ENCODE data around the gene GRIP2.

GRIP2 gene

DNA sequence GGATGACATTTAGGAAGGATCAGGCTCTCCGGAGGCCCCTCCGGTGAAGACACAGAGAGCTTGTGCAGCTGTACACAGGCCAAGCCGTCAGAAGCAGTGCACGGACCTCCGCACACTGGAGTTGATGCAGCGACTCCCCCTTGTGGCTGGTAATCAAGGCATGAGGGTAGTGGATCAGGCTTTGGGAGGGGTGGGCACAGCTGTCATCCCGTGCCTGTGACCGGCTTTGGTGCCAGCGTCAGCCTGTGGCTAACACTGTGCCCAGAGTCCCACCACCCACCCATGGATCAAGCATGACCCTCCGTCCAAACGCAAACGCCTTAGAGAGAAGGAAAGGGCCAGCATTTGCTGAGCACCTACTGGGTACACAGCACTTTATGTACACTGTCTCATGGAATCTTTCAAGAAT, 8.2 kb upstream of the GRIP2 start:
- TF ChIP-seq, protein P1, sequence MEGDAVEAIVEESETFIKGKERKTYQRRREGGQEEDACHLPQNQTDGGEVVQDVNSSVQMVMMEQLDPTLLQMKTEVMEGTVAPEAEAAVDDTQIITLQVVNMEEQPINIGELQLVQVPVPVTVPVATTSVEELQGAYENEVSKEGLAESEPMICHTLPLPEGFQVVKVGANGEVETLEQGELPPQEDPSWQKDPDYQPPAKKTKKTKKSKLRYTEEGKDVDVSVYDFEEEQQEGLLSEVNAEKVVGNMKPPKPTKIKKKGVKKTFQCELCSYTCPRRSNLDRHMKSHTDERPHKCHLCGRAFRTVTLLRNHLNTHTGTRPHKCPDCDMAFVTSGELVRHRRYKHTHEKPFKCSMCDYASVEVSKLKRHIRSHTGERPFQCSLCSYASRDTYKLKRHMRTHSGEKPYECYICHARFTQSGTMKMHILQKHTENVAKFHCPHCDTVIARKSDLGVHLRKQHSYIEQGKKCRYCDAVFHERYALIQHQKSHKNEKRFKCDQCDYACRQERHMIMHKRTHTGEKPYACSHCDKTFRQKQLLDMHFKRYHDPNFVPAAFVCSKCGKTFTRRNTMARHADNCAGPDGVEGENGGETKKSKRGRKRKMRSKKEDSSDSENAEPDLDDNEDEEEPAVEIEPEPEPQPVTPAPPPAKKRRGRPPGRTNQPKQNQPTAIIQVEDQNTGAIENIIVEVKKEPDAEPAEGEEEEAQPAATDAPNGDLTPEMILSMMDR (conservative IDR thresholded peaks at IDR 0.05; ENCODE audit: low read length), result peak; percentile 75

DNA sequence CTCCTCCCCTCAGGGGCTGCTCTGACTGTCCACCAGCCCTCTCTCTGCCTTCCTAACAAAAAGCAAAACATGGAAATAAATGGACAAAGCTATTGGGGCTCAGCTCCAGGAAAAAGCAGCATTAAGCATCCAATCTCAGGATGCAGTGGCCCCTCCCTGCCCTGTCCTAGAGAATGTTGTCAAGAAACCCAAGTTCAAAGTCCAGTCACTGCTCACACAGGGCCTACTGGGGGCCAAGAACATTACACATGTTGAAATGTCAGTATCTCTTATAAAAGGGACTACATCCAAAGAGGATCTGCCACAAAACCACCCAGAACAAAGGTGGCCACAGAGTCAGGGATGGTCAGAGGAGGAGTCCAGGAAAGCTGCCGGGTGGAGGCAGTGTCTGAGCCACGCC, 7.6 kb upstream of the GRIP2 start:
- TF ChIP-seq, protein P1 (conservative IDR thresholded peaks at IDR 0.05; ENCODE audit: low read length), result no peak
- H3K4me3 ChIP-seq (ENCODE audit: low read length), result no peak overlapping the region

More for the DNA sequence above, 8.2 kb upstream of the GRIP2 start:
- peak; percentile 58 for DNase-seq (ENCODE audit: low read depth)
- no peak overlapping the region for H3K4me3 ChIP-seq (ENCODE audit: low read length)

GRCh38 chr3:14546041-14546440, 5.9 kb upstream of the GRIP2 start:
- TF ChIP-seq, protein P1 (conservative IDR thresholded peaks at IDR 0.05; ENCODE audit: low read length), result no peak
- no peak overlapping the region for H3K4me3 ChIP-seq (ENCODE audit: low read length)
- no peak for DNase-seq (ENCODE audit: low read depth)

More for the DNA sequence above, 7.6 kb upstream of the GRIP2 start:
- DNase-seq (ENCODE audit: low read depth), result no peak

- TF ChIP-seq, protein P1 (conservative IDR thresholded peaks at IDR 0.05; ENCODE audit: low read length), result no peak
- H3K4me3 ChIP-seq (ENCODE audit: low read length), result no peak overlapping the region
- DNase-seq (ENCODE audit: low read depth), result no peak
Observed at GRCh38 chr3:14545251-14545635, 5.1 kb upstream of the GRIP2 start.

- H3K4me3 ChIP-seq (ENCODE audit: low read length), result no peak overlapping the region
- DNase-seq (ENCODE audit: low read depth), result no peak
- TF ChIP-seq, protein P1 (conservative IDR thresholded peaks at IDR 0.05; ENCODE audit: low read length), result no peak
Observed at GRCh38 chr3:14544282-14545250, 4.4 kb upstream of the GRIP2 start.

DNA sequence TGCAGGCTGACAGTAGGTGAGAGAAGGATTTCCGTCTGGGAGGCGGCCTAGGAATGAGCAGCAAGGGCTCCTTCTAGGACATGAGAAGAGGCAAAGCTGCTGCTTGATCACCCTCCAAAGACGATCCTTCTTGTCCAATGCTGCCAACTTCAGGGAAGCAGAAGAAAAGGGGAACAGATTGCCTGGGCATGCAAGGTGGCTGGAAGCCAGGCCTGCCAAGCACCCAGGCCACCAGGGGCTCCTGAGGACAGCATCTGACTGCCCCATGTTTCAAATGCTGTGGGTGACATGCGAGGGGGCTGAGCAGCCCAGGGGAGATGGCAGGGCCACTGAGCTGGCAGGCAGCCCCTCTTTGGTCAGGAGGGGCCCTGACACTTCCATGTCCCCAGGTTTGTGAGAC, 3.3 kb upstream of the GRIP2 start:
- no peak for DNase-seq (ENCODE audit: low read depth)
- TF ChIP-seq, protein P1 (conservative IDR thresholded peaks at IDR 0.05; ENCODE audit: low read length), result no peak
- no peak overlapping the region for H3K4me3 ChIP-seq (ENCODE audit: low read length)

DNA sequence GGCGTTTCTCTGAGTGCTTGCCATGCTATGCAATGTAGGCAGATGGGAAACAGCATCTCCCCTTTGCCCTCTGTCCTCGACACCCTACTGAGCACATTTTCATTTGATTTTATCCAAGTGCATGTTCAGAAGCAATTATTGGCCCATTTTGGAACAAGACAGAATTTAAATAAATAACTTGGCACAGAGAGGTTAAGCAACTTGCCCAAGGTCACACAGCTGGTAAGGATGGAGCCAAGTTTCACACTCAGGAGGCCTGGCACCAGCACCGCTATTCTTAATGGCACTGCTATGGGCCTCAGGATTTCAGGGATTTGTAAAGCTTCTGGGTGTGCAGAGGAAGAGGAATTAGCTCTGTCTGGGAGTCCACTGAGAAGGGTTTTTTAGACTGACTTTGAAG, 2.5 kb upstream of the GRIP2 start:
- H3K4me3 ChIP-seq (ENCODE audit: low read length), result no peak overlapping the region
- DNase-seq (ENCODE audit: low read depth), result no peak
- TF ChIP-seq, protein P1 (conservative IDR thresholded peaks at IDR 0.05; ENCODE audit: low read length), result no peak

Data from AG10803 (cell line).